ENCODE data around the gene ZNF784.

The ZNF784 gene

GRCh38 chr19:55671054-55671378, 46.6 kb upstream of the ZNF784 start:
- Histone ChIP-seq H3K4me1 (ENCODE audit: low read length) (peaks cover 11% of the 10 kb centered on the region), H2AFZ (ENCODE audit: low read depth, low read length) (no peak overlapping the region), H4K20me1 (ENCODE audit: insufficient read depth, low read length) (peaks cover 68% of the 10 kb centered on the region), H3K4me3 (ENCODE audit: low read length) (no peak overlapping the region), H3K9me3 (ENCODE audit: insufficient read depth, low read length) (no peaks in the 10 kb centered on the region), H3K9ac (ENCODE audit: low read length) (no peak overlapping the region), H3K4me2 (ENCODE audit: low read length) (no peak overlapping the region), H3K79me2 (ENCODE audit: low read length) (peaks cover 91% of the 10 kb centered on the region), H3K27ac (ENCODE audit: low read length) (no peak overlapping the region), H3K36me3 (replicated peaks; ENCODE audit: low read depth, low read length) (peaks cover 52% of the 10 kb centered on the region), H3K27me3 (ENCODE audit: low read depth, low read length) (no peaks in the 10 kb centered on the region)
- no peak for TF ChIP-seq EZH2phosphoT487 (IDR thresholded peaks at IDR 0.05; ENCODE audit: low read depth)
- TF ChIP-seq, protein P1, sequence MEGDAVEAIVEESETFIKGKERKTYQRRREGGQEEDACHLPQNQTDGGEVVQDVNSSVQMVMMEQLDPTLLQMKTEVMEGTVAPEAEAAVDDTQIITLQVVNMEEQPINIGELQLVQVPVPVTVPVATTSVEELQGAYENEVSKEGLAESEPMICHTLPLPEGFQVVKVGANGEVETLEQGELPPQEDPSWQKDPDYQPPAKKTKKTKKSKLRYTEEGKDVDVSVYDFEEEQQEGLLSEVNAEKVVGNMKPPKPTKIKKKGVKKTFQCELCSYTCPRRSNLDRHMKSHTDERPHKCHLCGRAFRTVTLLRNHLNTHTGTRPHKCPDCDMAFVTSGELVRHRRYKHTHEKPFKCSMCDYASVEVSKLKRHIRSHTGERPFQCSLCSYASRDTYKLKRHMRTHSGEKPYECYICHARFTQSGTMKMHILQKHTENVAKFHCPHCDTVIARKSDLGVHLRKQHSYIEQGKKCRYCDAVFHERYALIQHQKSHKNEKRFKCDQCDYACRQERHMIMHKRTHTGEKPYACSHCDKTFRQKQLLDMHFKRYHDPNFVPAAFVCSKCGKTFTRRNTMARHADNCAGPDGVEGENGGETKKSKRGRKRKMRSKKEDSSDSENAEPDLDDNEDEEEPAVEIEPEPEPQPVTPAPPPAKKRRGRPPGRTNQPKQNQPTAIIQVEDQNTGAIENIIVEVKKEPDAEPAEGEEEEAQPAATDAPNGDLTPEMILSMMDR (IDR thresholded peaks at IDR 0.05; ENCODE audit: low read depth, low read length) = no peak

- H4K20me1 ChIP-seq (ENCODE audit: insufficient read depth, low read length) = peaks cover 71% of the 10 kb centered on the region
- H3K9me3 ChIP-seq (ENCODE audit: insufficient read depth, low read length) = no peaks in the 10 kb centered on the region
- no peak overlapping the region for H2AFZ ChIP-seq (ENCODE audit: low read depth, low read length)
- no peak overlapping the region for H3K4me2 ChIP-seq (ENCODE audit: low read length)
- H3K36me3 ChIP-seq (replicated peaks; ENCODE audit: low read depth, low read length) = peaks cover 51% of the 10 kb centered on the region
- H3K4me3 ChIP-seq (ENCODE audit: low read length) = no peak overlapping the region
- TF ChIP-seq, protein P1 (IDR thresholded peaks at IDR 0.05; ENCODE audit: low read depth, low read length) = no peak
- TF ChIP-seq EZH2phosphoT487 (IDR thresholded peaks at IDR 0.05; ENCODE audit: low read depth) = no peak
- no peak overlapping the region for H3K27ac ChIP-seq (ENCODE audit: low read length)
- H3K4me1 ChIP-seq (ENCODE audit: low read length) = peaks cover 11% of the 10 kb centered on the region
- H3K79me2 ChIP-seq (ENCODE audit: low read length) = peaks cover 91% of the 10 kb centered on the region
- no peaks in the 10 kb centered on the region for H3K27me3 ChIP-seq (ENCODE audit: low read depth, low read length)
- no peak overlapping the region for H3K9ac ChIP-seq (ENCODE audit: low read length)
Observed at GRCh38 chr19:55670280-55671053, 46.1 kb upstream of the ZNF784 start.

DNA sequence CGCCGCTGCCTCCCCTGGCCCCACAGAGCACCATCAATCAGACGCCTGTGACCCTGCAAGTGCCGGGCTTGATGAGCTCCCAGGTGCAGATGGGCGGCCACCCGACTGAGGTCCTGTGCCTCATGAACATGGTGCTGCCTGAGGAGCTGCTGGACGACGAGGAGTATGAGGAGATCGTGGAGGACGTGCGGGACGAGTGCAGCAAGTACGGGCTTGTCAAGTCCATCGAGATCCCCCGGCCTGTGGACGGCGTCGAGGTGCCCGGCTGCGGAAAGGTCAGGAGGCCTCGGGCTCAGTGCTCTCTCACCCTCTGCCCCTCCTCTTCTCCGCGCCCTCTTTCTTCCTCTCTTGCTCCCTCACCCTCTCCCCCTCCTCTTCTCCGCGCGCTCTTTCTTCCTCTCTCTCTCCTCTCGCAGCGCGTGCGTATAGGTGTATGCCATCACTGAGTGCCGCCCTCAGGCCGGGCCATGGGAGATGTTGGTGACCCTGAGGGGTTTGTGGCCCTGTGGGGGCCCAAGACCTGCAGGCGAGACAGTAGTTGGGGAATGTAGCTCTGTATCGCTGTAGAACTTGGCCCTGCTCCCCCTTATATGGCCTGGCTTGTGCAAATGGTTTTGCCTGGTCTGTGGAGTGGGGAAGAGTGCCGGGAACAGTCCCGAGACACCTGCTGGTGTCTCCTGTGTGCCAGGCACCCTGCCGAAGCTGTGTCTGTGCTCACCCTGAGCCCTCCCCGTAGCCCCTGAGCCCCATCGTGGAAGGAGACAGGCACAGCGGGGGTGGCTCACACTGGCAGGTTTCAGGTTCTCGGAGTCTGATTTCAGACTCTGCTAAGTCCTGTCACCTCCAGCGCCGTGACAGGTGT, 45.3 kb upstream of the ZNF784 start:
- H3K36me3 ChIP-seq (replicated peaks; ENCODE audit: low read depth, low read length) = peaks cover 54% of the 10 kb centered on the region
- TF ChIP-seq, protein P1 (IDR thresholded peaks at IDR 0.05; ENCODE audit: low read depth, low read length) = no peak
- TF ChIP-seq EZH2phosphoT487 (IDR thresholded peaks at IDR 0.05; ENCODE audit: low read depth) = no peak
- H3K4me3 ChIP-seq (ENCODE audit: low read length) = no peak overlapping the region
- H3K4me1 ChIP-seq (ENCODE audit: low read length) = peaks cover 11% of the 10 kb centered on the region
- peaks cover 74% of the 10 kb centered on the region for H4K20me1 ChIP-seq (ENCODE audit: insufficient read depth, low read length)
- H2AFZ ChIP-seq (ENCODE audit: low read depth, low read length) = no peak overlapping the region
- H3K9ac ChIP-seq (ENCODE audit: low read length) = no peak overlapping the region
- H3K27ac ChIP-seq (ENCODE audit: low read length) = no peak overlapping the region
- H3K9me3 ChIP-seq (ENCODE audit: insufficient read depth, low read length) = no peaks in the 10 kb centered on the region
- H3K27me3 ChIP-seq (ENCODE audit: low read depth, low read length) = no peaks in the 10 kb centered on the region
- H3K79me2 ChIP-seq (ENCODE audit: low read length) = peaks cover 93% of the 10 kb centered on the region
- H3K4me2 ChIP-seq (ENCODE audit: low read length) = no peak overlapping the region
